ENCODE measurements around the gene HAUS1. TPM values are rescaled to one million over a fixed set of nuclear protein-coding genes. Genes with fewer than 3 reads are reported as not detected.

The HAUS1 gene
- total and polyA plus RNA-seq, 2 donors (not counting 3 experiments of a cell fraction or from before 2014, with no cell fraction given), result 29.4 to 57.1 TPM

DNA sequence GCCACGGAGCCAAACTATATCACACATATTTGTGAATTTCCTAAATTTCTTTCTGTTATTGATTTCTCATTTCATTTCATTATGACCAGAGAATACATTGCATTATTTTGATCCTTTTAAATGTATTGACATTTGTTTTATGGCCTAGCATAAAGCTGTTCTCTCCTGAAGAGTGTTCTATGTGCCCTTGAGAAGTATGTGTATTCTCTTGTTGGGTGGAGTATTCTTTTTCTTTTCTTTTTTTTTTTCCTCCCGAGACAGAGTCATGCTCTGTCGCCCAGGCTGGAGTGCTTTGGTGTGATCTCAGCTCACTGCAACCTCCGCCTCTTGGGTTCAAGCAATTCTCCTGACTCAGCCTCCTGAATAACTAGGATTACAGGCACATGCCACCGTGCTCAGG lies 5.2 kb downstream of the HAUS1 start:
- H3K27ac ChIP-seq (ENCODE audit: insufficient read depth, low read depth, low read length), result no peak overlapping the region
- H3K4me1 ChIP-seq (ENCODE audit: control insufficient read depth, extremely low read depth, insufficient read depth, low read length), result peaks cover 4% of the 10 kb centered on the region
- ChIA-PET POLR2A (no interaction called here), CTCF (no interaction called here)
- no peak overlapping the region for H2AFZ ChIP-seq (ENCODE audit: low read depth, low read length)
- no peaks in the 10 kb centered on the region for H3K9me1 ChIP-seq (replicated peaks; ENCODE audit: control insufficient read depth, extremely low read depth, insufficient read depth, low read length)
- no peak overlapping the region for H3K9ac ChIP-seq (replicated peaks; ENCODE audit: extremely low read depth, insufficient read depth, low read length)
- intact Hi-C loops (cut with micrococcal nuclease), result no loop called here
- no peak for FAIRE-seq
- H3K9me3 ChIP-seq (replicated peaks; ENCODE audit: control insufficient read depth, insufficient read depth, low read length), result no peaks in the 10 kb centered on the region
- no peaks in the 10 kb centered on the region for H3K27me3 ChIP-seq (ENCODE audit: control insufficient read depth in 2 of 2, insufficient read depth in 2 of 2, low read length in 2 of 2)
- H3K79me2 ChIP-seq (ENCODE audit: control insufficient read depth, insufficient read depth, low read length), result peaks cover 11% of the 10 kb centered on the region
- H3K4me3 ChIP-seq (replicated peaks in 1 of 3; ENCODE audit: insufficient read depth in 1 of 3, low read depth in 1 of 3, low read length in 3 of 3), result no peak overlapping the region
- no TSS peak for BruUV-seq (replicated peaks)
- DNase-seq (ENCODE audit: low read depth, low spot score), result no peak
- TF ChIP-seq, protein P1, sequence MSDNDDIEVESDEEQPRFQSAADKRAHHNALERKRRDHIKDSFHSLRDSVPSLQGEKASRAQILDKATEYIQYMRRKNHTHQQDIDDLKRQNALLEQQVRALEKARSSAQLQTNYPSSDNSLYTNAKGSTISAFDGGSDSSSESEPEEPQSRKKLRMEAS (IDR thresholded peaks at IDR 0.05; ENCODE audit: insufficient read depth, insufficient read length), result no peak
- TF ChIP-seq EZH2 (IDR thresholded peaks at IDR 0.05; ENCODE audit: borderline replicate concordance, low read depth, low read length, severe bottlenecking) (no peak), POLR2A (IDR thresholded peaks at IDR 0.05; ENCODE audit: low read depth, low read length) (no peak), JUN (IDR thresholded peaks at IDR 0.05; ENCODE audit: borderline replicate concordance, insufficient read depth, insufficient read length, low read depth) (no peak), POLR2AphosphoS5 (IDR thresholded peaks at IDR 0.05; ENCODE audit: insufficient read depth, low read depth, low read length) (no peak), CTCF (IDR thresholded peaks at IDR 0.05; ENCODE audit: extremely low read depth in 1 of 2, insufficient read depth in 1 of 2, low read depth in 1 of 2, low read length in 2 of 2) (no peak), FOS (IDR thresholded peaks at IDR 0.05; ENCODE audit: borderline replicate concordance, insufficient read depth, low read length) (no peak), MYC (IDR thresholded peaks at IDR 0.05; ENCODE audit: low read depth, low read length) (no peak), GATA2 (IDR thresholded peaks at IDR 0.05; ENCODE audit: insufficient read depth, insufficient read length, low read depth, low read length) (no peak)
- no peaks in the 10 kb centered on the region for H4K20me1 ChIP-seq (replicated peaks; ENCODE audit: control insufficient read depth, extremely low read depth, insufficient read depth, low read length)
- dilution Hi-C loops (cut with MboI; ENCODE audit: extremely low pct_ligation_motif_present, low sequenced_read_pairs), result no loop called here
- H3K36me3 ChIP-seq (ENCODE audit: control insufficient read depth in 2 of 2, extremely low read depth in 1 of 2, insufficient read depth in 2 of 2, low read length in 2 of 2), result peaks cover 0 to 2% of the 10 kb centered on the region in 2 experiments
- H3K4me2 ChIP-seq (ENCODE audit: insufficient read depth, low read length), result no peak overlapping the region

Measured in endothelial cell of umbilical vein (primary cell).